ENCODE data around the gene ERC1.
"Not testable (repeated sequence)": the region's sequence is repeated elsewhere in the genome, so short reads cannot be mapped to it uniquely, and the experiment has no call there.

GRCh38 chr12:1316991-1317390 lies 326.0 kb downstream of the ERC1 start:
- not testable (repeated sequence) for TF ChIP-seq CHD1 (IDR thresholded peaks at IDR 0.05; ENCODE audit: low read depth, low read length); CTCF (conservative IDR thresholded peaks at IDR 0.05; ENCODE audit: low read depth, low read length); CEBPB (IDR thresholded peaks at IDR 0.05; ENCODE audit: low read depth, low read length); FOS (IDR thresholded peaks at IDR 0.05; ENCODE audit: low read depth, low read length); BHLHE40 (IDR thresholded peaks at IDR 0.05; ENCODE audit: low read depth, low read length)
